HEK293 (cell line): ENCODE data around the gene TNFAIP2.
"Not testable (repeated sequence)": the region's sequence is repeated elsewhere in the genome, so short reads cannot be mapped to it uniquely, and the experiment has no call there.

Source experiments
- CTCF ChIA-PET: fragments of 350-600 bp; formaldehyde crosslinking; extraction: SDS; loops from one replicate; lab custom pipeline; 2021; ENCODE audit warnings: antibody characterized with exemption; lab: Yijun Ruan, JAX
- POLR2A ChIA-PET: fragments of 300-600 bp; formaldehyde crosslinking; extraction: SDS; loops from one replicate; lab custom pipeline; 2020; ENCODE audit warnings: antibody characterized with exemption, inconsistent platforms; lab: Yijun Ruan, JAX
- H3K27ac ChIP-seq: fragments of 200-500 bp; sonication (Bioruptor generic); 2 replicates; pipeline ENCODE4 v1.5.1; 2014; ENCODE audit warnings: low read depth, low read length, control low read depth, inconsistent platforms; ENCODE audit errors: extremely low read depth
- H3K36me3 ChIP-seq, 2 experiments: fragments of 200-500 bp in 1 of 2; sonication (Bioruptor generic) in 1 of 2; 1 replicate in 1 of 2; 2 replicates in 1 of 2; pipeline ENCODE4 v1.5.1; 2014 to 2017; ENCODE audit warnings: inconsistent platforms in 2 of 2, low read length in 2 of 2; ENCODE audit not compliant: control insufficient read depth in 2 of 2, insufficient read depth in 1 of 2
- H3K4me1 ChIP-seq: fragments of 200-500 bp; sonication (Bioruptor generic); 2 replicates; pipeline ENCODE4 v1.5.1; 2014; ENCODE audit warnings: mild to moderate bottlenecking, low read length, inconsistent platforms; ENCODE audit not compliant: control insufficient read depth, insufficient read depth
- H3K4me3 ChIP-seq: 2 replicates; pipeline ENCODE4 v1.5.1; 2011; ENCODE audit warnings: low read depth, mild to moderate bottlenecking, control low read depth, low read length, moderate library complexity
- H3K9me3 ChIP-seq: fragments of 200-500 bp; sonication (Bioruptor generic); 2 replicates; pipeline ENCODE4 v1.5.1; 2014; ENCODE audit warnings: low read depth, low read length, inconsistent platforms; ENCODE audit not compliant: control insufficient read depth, insufficient read depth
- GLIS1 ChIP-seq: fragments of 450-650 bp; formaldehyde crosslinking; IDR thresholded peaks from 2 replicates; pipeline ENCODE4 v1.5.1; 2016; ENCODE audit warnings: missing biosample characterization, missing genetic modification characterization
- KLF1 ChIP-seq: fragments of 450-650 bp; formaldehyde crosslinking; IDR thresholded peaks from 2 replicates; pipeline ENCODE4 v1.5.1; 2016; ENCODE audit warnings: missing biosample characterization, missing genetic modification characterization
- OVOL3 ChIP-seq: fragments of 450-650 bp; formaldehyde crosslinking; IDR thresholded peaks from 2 replicates; pipeline ENCODE4 v1.5.1; 2016; ENCODE audit warnings: missing biosample characterization, missing genetic modification characterization
- PRDM10 ChIP-seq: fragments of 450-650 bp; formaldehyde crosslinking; IDR thresholded peaks from 2 replicates; pipeline ENCODE4 v1.5.1; 2016; ENCODE audit warnings: missing biosample characterization, missing genetic modification characterization
- SCRT2 ChIP-seq: fragments of 450-650 bp; formaldehyde crosslinking; IDR thresholded peaks from 2 replicates; pipeline ENCODE4 v1.5.1; 2016; ENCODE audit warnings: missing biosample characterization, missing genetic modification characterization
- SP3 ChIP-seq: fragments of 450-650 bp; formaldehyde crosslinking; IDR thresholded peaks from 2 replicates; pipeline ENCODE4 v1.5.1; 2016; ENCODE audit warnings: missing biosample characterization, missing genetic modification characterization
- TRIM28 ChIP-seq: IDR thresholded peaks from 2 replicates; pipeline ENCODE4 v1.6.1; 2011; ENCODE audit warnings: low read length, control low read depth, borderline replicate concordance
- ZBTB44 ChIP-seq: fragments of 450-650 bp; IDR thresholded peaks from 2 replicates; pipeline ENCODE4 v1.5.1; 2018; ENCODE audit warnings: missing biosample characterization, mild to moderate bottlenecking, missing genetic modification characterization
- ZNF132 ChIP-seq: fragments of 450-650 bp; formaldehyde crosslinking; IDR thresholded peaks from 2 replicates; pipeline ENCODE4 v1.5.1; 2017; ENCODE audit warnings: missing biosample characterization, missing genetic modification characterization, borderline replicate concordance
- ZNF223 ChIP-seq: fragments of 450-650 bp; formaldehyde crosslinking; IDR thresholded peaks from 2 replicates; pipeline ENCODE4 v1.5.1; 2016; ENCODE audit warnings: missing biosample characterization, missing genetic modification characterization
- ZNF335 ChIP-seq: fragments of 450-650 bp; formaldehyde crosslinking; conservative IDR thresholded peaks from 2 replicates; pipeline ENCODE4 v1.5.1; 2016; ENCODE audit warnings: missing biosample characterization, missing genetic modification characterization
- ZNF521 ChIP-seq: fragments of 450-650 bp; formaldehyde crosslinking; IDR thresholded peaks from 2 replicates; pipeline ENCODE4 v1.5.1; 2017; ENCODE audit warnings: missing biosample characterization, mild to moderate bottlenecking, missing genetic modification characterization
- ZNF544 ChIP-seq: fragments of 450-650 bp; formaldehyde crosslinking; IDR thresholded peaks from 2 replicates; pipeline ENCODE4 v1.5.0; 2017; ENCODE audit warnings: missing biosample characterization, missing genetic modification characterization
- ZNF626 ChIP-seq: fragments of 450-650 bp; sonication (Bioruptor Pico); formaldehyde crosslinking; IDR thresholded peaks from 2 replicates; pipeline ENCODE4 v1.5.1; 2018; ENCODE audit warnings: missing biosample characterization, missing genetic modification characterization, inconsistent platforms
- ZNF654 ChIP-seq: fragments of 450-650 bp; formaldehyde crosslinking; IDR thresholded peaks from 2 replicates; pipeline ENCODE4 v1.5.1; 2016; ENCODE audit warnings: low read depth, missing biosample characterization, missing genetic modification characterization
- ZNF664 ChIP-seq: fragments of 450-650 bp; formaldehyde crosslinking; IDR thresholded peaks from 2 replicates; pipeline ENCODE4 v1.5.1; 2016; ENCODE audit warnings: missing biosample characterization, missing genetic modification characterization
- ZNF791 ChIP-seq: fragments of 450-650 bp; formaldehyde crosslinking; IDR thresholded peaks from 2 replicates; pipeline ENCODE4 v1.5.1; 2016; ENCODE audit warnings: missing biosample characterization, missing genetic modification characterization
- ZSCAN30 ChIP-seq: fragments of 450-650 bp; IDR thresholded peaks from 2 replicates; pipeline ENCODE4 v1.5.1; 2018; ENCODE audit warnings: missing biosample characterization, mild to moderate bottlenecking, missing genetic modification characterization, moderate library complexity
- TF ChIP-seq, protein P1 (sequence below): fragments of 450-650 bp; formaldehyde crosslinking; IDR thresholded peaks from 2 replicates; pipeline ENCODE4 v1.5.1; 2016; ENCODE audit warnings: missing biosample characterization, missing genetic modification characterization

TNFAIP2 gene

GRCh38 chr14:103165323-103165722, 42.1 kb downstream of the TNFAIP2 start:
- no peak overlapping the region for H3K27ac ChIP-seq
- H3K4me3 ChIP-seq = no peak overlapping the region
- CTCF ChIA-PET = no interaction called here
- POLR2A ChIA-PET = no interaction called here
- no peaks in the 10 kb centered on the region for H3K4me1 ChIP-seq
- no peak for TF ChIP-seq ZNF335 (tag by site-specific recombination)
- no peak for TF ChIP-seq ZNF132 (tag by site-specific recombination)
- no peak for TF ChIP-seq ZNF791 (tag by site-specific recombination)
- TF ChIP-seq OVOL3 (tag by site-specific recombination) = no peak
- TF ChIP-seq TRIM28 = no peak
- no peak for TF ChIP-seq ZNF521 (tag by site-specific recombination)
- TF ChIP-seq SP3 (tag by site-specific recombination) = no peak
- TF ChIP-seq ZNF223 (tag by site-specific recombination) = no peak
- TF ChIP-seq ZNF626 (tag by site-specific recombination) = no peak
- no peak for TF ChIP-seq GLIS1 (tag by site-specific recombination)
- no peak for TF ChIP-seq KLF1
- no peak for TF ChIP-seq ZNF544 (tag by site-specific recombination)
- no peak for TF ChIP-seq ZBTB44 (tag by site-specific recombination)
- no peak for TF ChIP-seq ZNF654 (tag by site-specific recombination)
- TF ChIP-seq, protein P1, sequence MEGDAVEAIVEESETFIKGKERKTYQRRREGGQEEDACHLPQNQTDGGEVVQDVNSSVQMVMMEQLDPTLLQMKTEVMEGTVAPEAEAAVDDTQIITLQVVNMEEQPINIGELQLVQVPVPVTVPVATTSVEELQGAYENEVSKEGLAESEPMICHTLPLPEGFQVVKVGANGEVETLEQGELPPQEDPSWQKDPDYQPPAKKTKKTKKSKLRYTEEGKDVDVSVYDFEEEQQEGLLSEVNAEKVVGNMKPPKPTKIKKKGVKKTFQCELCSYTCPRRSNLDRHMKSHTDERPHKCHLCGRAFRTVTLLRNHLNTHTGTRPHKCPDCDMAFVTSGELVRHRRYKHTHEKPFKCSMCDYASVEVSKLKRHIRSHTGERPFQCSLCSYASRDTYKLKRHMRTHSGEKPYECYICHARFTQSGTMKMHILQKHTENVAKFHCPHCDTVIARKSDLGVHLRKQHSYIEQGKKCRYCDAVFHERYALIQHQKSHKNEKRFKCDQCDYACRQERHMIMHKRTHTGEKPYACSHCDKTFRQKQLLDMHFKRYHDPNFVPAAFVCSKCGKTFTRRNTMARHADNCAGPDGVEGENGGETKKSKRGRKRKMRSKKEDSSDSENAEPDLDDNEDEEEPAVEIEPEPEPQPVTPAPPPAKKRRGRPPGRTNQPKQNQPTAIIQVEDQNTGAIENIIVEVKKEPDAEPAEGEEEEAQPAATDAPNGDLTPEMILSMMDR (tag by site-specific recombination) = no peak
- no peaks in the 10 kb centered on the region for H3K36me3 ChIP-seq
- no peaks in the 10 kb centered on the region for H3K9me3 ChIP-seq

DNA sequence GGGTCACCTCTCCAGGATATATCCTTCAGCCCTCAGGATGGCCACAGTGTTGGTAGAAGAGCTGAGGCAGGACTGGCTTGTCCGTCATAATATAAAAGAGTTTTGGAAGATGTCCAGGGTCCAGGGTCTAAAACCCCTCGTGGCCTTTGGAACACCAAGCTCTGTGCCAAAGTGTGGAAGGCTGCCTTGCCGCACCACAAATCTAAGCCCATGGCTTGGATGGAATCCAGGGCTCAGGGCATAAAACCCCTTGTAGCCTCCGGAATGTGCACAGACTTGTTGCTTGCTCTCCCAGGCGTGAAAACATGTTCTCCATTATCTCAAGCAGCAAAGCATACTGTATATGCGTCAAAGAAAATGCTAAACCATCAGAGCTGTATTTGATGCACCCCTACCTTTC, 46.7 kb downstream of the TNFAIP2 start:
- Histone ChIP-seq H3K27ac (no peak overlapping the region), H3K4me1 (no peaks in the 10 kb centered on the region), H3K9me3 (no peaks in the 10 kb centered on the region), H3K4me3 (no peak overlapping the region), H3K36me3 (no peaks in the 10 kb centered on the region)
- ChIA-PET POLR2A (no interaction called here), CTCF (interaction anchor here (1.1 to 3.9 kb wide), 3 partner anchors 29 to 122 kb away, joined by 3 to 15 read pairs (median 6); no protein-coding TSS in a partner anchor)
- TF ChIP-seq TRIM28 = no peak
- peak; percentile 42; the same call in 1 of the 2 replicates for TF ChIP-seq SCRT2

DNA sequence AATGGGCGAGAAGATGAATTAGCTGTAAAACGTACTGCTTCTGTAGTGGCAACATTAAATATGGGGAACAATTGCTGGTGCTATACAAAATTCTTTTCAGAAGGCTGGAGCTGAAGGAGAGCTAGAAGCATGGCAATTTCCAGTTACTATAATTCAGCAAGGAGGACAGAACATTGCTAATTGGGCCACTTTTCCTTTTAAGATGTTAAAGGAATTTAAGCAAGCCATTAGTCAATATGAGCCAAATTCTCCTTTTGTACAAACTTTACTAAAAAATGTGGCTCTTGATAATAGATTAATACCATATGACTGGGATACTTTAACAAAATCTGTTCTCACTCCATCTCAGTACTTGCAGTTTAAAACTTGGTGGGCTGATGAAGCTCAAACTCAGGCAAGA, 47.9 kb downstream of the TNFAIP2 start:
- CTCF ChIA-PET = interaction anchor here (0.6 to 3.9 kb wide), 2 partner anchors 13 to 66 kb away, joined by 3 to 15 read pairs; no protein-coding TSS in a partner anchor
- H3K4me1 ChIP-seq, H3K9me3 ChIP-seq, H3K27ac ChIP-seq, H3K4me3 ChIP-seq, POLR2A ChIA-PET, H3K36me3 ChIP-seq: not testable (repeated sequence)

GRCh38 chr14:103172921-103173320, 49.7 kb downstream of the TNFAIP2 start:
- TF ChIP-seq ZNF521 (tag by site-specific recombination) (no peak), ZNF223 (tag by site-specific recombination) (no peak), ZSCAN30 (no peak), PRDM10 (tag by site-specific recombination) (no peak), ZNF664 (tag by site-specific recombination) (no peak)
- Histone ChIP-seq H3K27ac (no peak overlapping the region), H3K9me3 (no peaks in the 10 kb centered on the region), H3K4me1 (no peaks in the 10 kb centered on the region), H3K36me3 (no peaks in the 10 kb centered on the region), H3K4me3 (no peak overlapping the region)
- POLR2A ChIA-PET = no interaction called here
- CTCF ChIA-PET = no interaction called here
